Measurements from ENCODE around the gene SETD2.

DNA sequence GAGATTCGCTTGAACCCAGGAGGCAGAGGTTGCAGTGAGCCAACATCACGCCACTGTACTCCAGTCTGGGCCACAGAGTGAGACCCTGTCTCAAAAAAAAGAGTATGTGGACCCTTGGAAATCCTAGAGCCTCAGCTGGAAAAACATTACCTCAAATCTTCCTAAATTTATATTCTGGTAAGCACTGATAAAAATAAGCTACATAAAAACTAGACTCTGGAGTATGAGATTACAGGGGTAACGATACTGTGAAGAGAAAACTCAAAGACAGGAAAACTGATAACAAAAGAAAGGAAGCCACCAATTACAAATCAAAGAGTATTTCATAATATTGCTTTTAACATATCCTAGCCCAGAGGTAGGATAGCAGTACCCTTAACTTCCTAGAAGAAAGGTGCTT is 30.3 kb downstream of the SETD2 start:
- TF ChIP-seq, protein P1, sequence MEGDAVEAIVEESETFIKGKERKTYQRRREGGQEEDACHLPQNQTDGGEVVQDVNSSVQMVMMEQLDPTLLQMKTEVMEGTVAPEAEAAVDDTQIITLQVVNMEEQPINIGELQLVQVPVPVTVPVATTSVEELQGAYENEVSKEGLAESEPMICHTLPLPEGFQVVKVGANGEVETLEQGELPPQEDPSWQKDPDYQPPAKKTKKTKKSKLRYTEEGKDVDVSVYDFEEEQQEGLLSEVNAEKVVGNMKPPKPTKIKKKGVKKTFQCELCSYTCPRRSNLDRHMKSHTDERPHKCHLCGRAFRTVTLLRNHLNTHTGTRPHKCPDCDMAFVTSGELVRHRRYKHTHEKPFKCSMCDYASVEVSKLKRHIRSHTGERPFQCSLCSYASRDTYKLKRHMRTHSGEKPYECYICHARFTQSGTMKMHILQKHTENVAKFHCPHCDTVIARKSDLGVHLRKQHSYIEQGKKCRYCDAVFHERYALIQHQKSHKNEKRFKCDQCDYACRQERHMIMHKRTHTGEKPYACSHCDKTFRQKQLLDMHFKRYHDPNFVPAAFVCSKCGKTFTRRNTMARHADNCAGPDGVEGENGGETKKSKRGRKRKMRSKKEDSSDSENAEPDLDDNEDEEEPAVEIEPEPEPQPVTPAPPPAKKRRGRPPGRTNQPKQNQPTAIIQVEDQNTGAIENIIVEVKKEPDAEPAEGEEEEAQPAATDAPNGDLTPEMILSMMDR (IDR thresholded peaks at IDR 0.05; ENCODE audit: low read depth, low read length, missing input control): no peak
- TF ChIP-seq TAF1 (conservative IDR thresholded peaks at IDR 0.05) (no peak), RXRA (IDR thresholded peaks at IDR 0.05) (no peak), HNF4G (IDR thresholded peaks at IDR 0.05) (no peak), REST (IDR thresholded peaks at IDR 0.05) (no peak), JUND (IDR thresholded peaks at IDR 0.05) (no peak), SP1 (IDR thresholded peaks at IDR 0.05) (no peak), GABPA (IDR thresholded peaks at IDR 0.05 in 1 of 2, conservative IDR thresholded peaks at IDR 0.05 in 1 of 2) (no peak), FOXA1 (IDR thresholded peaks at IDR 0.05) (no peak), EGR1 (IDR thresholded peaks at IDR 0.05; ENCODE audit: low read depth in 2 of 2) (no peak)
- TF ChIP-seq, protein P2, sequence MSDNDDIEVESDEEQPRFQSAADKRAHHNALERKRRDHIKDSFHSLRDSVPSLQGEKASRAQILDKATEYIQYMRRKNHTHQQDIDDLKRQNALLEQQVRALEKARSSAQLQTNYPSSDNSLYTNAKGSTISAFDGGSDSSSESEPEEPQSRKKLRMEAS (IDR thresholded peaks at IDR 0.05): no peak
- TF ChIP-seq, protein P3, sequence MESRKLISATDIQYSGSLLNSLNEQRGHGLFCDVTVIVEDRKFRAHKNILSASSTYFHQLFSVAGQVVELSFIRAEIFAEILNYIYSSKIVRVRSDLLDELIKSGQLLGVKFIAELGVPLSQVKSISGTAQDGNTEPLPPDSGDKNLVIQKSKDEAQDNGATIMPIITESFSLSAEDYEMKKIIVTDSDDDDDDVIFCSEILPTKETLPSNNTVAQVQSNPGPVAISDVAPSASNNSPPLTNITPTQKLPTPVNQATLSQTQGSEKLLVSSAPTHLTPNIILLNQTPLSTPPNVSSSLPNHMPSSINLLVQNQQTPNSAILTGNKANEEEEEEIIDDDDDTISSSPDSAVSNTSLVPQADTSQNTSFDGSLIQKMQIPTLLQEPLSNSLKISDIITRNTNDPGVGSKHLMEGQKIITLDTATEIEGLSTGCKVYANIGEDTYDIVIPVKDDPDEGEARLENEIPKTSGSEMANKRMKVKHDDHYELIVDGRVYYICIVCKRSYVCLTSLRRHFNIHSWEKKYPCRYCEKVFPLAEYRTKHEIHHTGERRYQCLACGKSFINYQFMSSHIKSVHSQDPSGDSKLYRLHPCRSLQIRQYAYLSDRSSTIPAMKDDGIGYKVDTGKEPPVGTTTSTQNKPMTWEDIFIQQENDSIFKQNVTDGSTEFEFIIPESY (IDR thresholded peaks at IDR 0.05): no peak
